HG03108 (cell line): ENCODE results near the gene SPRYD3.
"Not testable (repeated sequence)": the region's sequence is repeated elsewhere in the genome, so short reads cannot be mapped to it uniquely, and the experiment has no call there.

Experiments used
- ATAC-seq: cut with Tn5 transposase; IDR thresholded peaks from one replicate; pipeline ENCODE4 v1.9.1; 2021; ENCODE audit warnings: moderate library complexity; ENCODE audit not compliant: unreplicated experiment

SPRYD3 gene

DNA sequence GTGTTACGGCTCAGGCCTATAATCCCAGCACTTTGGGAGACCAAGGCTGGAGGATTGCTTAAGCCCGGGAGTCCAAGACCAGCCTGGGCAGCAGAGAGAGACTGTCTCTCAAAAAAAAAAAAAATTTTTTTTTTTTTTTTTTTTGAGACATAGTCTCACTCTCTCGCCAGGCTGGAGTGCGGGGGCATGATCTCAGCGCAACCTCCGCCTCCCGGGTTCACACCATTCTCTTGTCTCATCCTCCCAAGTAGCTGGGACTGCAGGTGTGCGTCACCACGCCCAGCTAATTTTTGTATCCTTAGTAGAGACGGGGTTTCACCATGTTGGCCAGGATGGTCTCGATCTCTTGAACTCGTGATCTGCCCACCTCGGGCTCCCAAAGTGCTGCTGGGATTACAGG, 52.2 kb downstream of the SPRYD3 start:
- not testable (repeated sequence) for ATAC-seq

GRCh38 chr12:53025250-53025649, 53.9 kb downstream of the SPRYD3 start:
- ATAC-seq: no peak

- no peak for ATAC-seq
Observed at GRCh38 chr12:53014709-53015108, 64.5 kb downstream of the SPRYD3 start.
